NCI-H146 treated with DMSO at 0.1 percent for 48 hours (cell line): ENCODE measurements around the gene SLC35F1.
"Not testable (repeated sequence)": the region's sequence is repeated elsewhere in the genome, so short reads cannot be mapped to it uniquely, and the experiment has no call there.

ENCODE experiments used
- DNase-seq: peaks from one replicate; lab custom pipeline; 2025; ENCODE audit not compliant: unreplicated experiment; lab: John Stamatoyannopoulos, UW

Gene SLC35F1

DNA sequence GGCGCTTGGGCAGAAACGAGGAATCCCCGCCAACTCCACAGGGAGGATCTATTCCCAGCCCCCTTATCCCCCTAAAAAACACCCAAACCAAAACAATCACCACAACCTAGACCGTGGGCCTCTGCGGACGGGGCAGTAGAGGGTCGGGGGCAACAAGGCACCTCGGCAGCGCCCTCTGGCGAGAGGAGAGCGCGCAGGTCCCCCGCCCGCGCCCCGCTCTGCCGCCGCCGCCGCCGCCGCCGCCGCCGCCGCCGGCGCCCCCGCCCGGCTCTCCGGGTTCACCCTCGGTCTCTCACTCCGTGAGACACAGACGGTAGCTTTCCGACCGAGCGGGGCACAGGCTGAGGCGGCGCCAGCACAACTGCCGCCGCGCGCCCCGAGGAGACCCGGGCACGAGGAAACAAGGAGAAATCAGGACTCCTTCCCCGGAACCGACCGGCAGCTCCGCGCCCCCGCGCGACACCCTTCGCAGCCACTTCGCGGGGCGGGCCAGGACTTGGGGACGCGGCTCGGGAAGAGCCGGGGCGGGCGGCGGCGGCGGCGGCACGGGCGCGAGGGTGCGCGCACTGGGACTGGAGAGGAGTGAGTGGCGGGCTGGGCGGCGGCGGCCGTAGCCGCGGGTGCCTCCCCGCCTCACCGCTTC, at the start of gene SLC35F1:
TSS of gene SLC35F1 (plus strand) at position 307 of the 643 bp plus-strand sequence.
- DNase-seq: no peak

GRCh38 chr6:117858601-117859000, 48.5 kb upstream of the SLC35F1 start:
- DNase-seq: not testable (repeated sequence)

DNA sequence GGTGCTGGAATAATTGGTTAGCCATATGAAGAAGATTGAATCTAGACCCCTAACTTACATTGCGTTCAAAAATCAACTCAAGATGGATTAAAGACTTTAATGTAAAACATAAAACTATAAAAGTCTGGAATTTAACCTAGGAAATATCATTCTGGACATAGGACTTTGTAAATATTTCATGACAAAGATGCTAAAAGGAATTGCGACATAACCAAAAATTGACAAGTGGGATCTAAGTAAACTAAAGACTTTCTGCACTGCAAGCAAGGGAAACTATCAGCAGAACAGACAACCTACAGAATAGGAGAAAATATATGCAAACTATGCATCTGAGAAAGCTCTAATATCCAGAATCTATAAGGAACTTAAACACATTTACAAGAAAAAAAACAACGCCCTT, 45.5 kb upstream of the SLC35F1 start:
- no peak for DNase-seq

GRCh38 chr6:117866561-117866960, 40.5 kb upstream of the SLC35F1 start:
- no peak for DNase-seq

DNA sequence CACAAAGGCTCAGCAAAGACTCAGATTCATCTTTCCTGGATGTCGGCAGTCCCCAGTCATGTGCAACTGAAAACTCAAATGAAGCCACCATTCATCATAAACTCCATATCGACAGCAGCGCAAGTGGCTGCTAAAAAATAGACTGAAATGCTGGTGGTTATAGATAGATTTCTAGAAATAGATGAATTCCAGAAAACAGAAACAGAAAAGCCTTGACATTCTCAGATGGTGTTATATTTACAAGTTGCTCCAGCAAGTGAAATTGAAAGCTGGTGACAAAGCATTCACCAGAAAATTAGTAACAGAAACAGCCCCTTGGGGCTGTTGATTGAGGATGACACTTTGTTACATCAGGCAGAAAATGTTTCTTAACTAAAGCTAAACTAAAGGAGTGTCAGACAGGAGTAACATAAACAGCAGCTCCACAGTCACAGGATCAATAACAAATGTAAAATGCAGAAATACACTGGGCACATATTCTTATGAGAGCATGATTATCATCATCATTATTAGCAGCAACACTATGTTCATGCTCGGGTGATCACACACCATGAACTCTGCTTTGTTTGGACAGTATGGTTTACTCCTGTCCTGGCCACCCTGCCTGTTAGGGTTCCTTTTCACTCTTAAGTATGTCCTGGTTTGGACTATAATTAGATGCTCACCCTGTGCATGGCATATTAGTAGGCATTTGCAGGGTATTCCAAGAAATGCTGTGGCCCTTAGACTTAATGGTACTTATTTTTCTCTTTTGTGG, 36.4 kb upstream of the SLC35F1 start:
- DNase-seq: no peak

- DNase-seq: no peak
Measured at GRCh38 chr6:117880824-117881223, 26.2 kb upstream of the SLC35F1 start.

DNA sequence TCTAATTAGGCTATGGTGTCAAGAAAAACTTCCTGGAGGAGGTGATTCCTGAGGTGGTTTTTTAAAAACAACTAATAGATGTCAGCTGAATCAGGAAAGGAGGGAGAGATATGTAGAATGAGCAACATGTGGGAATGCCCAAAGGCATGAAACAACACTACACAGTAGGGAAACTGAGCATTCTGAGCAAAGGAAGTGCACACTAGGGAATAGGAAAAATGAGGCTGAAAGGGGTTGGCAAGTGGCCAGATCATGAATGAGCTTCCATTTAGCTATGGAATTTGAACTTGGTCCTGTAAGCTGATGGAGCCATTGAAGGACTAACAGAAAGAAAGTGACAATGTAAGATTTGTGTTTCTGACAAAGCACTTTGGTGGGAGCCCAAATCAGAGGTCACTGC, 16.9 kb upstream of the SLC35F1 start:
- DNase-seq: no peak

- no peak for DNase-seq
Measured at GRCh38 chr6:117906507-117906957, 532 bp upstream of the SLC35F1 start.

GRCh38 chr6:117907601-117908245, 659 bp downstream of the SLC35F1 start:
- DNase-seq: no peak

- no peak for DNase-seq
Measured at GRCh38 chr6:117908246-117909068, 1.4 kb downstream of the SLC35F1 start.

DNA sequence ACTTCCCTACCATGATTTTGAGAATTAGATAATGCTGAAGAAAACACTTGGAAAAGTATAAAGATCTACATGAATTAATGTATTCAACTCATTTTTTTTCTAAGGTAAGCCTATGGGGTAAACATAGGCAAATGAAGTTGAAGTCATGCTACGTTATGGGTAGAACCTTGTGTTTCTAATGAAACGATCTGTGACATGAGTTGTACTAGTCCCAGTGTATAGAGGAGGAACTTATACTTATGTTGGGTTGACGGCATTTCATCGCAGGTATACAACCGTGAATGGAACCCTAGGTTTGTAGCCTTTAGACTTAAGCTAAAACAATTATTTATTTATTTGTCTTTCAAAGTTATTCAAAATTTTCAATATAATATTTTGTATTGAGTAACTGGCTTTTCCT, 2.6 kb downstream of the SLC35F1 start:
- DNase-seq: no peak

GRCh38 chr6:117910549-117910948, 3.5 kb downstream of the SLC35F1 start:
- DNase-seq: no peak

DNA sequence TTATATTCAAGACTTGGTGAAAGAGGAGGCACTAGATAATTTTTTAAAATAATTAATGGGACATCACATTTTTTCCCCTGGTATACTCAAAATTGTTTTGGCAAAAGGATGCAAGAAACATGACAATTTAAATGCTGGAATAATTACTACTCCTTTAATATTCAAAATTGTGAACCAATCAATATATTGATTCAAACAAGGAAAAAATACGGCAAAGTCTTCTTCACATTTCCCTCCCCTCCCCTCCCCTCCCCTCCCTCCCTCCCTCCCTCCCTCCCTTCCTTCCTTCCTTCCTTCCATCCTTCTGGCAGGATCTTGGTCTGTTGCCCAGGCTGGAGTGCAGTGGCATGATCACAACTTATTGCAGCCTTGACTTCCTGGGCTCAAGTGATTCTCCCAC, 4.1 kb downstream of the SLC35F1 start:
- DNase-seq: no peak

- no peak for DNase-seq
Measured at GRCh38 chr6:117911660-117912059, 4.6 kb downstream of the SLC35F1 start.

- no peak for DNase-seq
Measured at GRCh38 chr6:117915846-117916245, 8.8 kb downstream of the SLC35F1 start.

DNA sequence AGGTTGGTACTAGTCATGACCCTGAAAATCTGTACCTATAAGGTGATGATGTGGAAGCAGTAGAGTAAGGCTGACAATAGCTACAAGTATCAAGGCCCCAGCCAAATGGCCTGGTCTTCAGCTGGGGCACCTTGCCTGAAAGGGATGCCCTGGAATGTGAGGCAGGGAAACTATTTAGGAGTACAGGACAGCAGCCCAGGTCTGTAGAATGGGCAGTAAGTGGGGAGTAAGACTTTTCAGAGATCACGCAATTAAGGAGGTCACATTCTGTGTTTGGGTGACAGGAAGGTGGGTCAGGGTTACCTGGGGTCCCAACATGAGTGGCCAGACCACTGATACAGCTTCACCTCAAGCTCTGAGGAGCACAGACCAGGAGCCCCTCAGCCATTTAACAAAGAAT, 9.4 kb downstream of the SLC35F1 start:
- DNase-seq: no peak

GRCh38 chr6:117917176-117917575, 10.1 kb downstream of the SLC35F1 start:
- DNase-seq: no peak

- no peak for DNase-seq
Measured at GRCh38 chr6:117918454-117918853, 11.4 kb downstream of the SLC35F1 start.

DNA sequence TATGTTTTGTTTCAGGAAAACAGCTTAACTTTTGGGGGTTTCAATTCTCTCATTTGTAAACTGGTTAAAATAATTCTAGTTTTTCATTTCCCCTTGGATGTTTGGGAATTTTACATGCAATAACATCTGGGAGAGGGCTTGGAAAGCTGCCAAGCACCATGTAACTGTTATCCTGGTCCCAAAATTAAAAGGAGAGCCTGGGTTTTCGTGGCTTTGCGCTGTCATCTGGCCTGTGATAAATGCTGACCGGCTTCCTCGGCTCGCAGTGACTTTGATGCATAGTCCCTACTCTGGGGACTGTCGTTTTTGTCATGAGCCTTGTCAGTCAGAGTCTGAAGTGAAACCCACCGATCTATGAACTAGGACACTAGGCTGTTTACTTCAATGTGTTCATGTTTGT, 12.2 kb downstream of the SLC35F1 start:
- no peak for DNase-seq

DNA sequence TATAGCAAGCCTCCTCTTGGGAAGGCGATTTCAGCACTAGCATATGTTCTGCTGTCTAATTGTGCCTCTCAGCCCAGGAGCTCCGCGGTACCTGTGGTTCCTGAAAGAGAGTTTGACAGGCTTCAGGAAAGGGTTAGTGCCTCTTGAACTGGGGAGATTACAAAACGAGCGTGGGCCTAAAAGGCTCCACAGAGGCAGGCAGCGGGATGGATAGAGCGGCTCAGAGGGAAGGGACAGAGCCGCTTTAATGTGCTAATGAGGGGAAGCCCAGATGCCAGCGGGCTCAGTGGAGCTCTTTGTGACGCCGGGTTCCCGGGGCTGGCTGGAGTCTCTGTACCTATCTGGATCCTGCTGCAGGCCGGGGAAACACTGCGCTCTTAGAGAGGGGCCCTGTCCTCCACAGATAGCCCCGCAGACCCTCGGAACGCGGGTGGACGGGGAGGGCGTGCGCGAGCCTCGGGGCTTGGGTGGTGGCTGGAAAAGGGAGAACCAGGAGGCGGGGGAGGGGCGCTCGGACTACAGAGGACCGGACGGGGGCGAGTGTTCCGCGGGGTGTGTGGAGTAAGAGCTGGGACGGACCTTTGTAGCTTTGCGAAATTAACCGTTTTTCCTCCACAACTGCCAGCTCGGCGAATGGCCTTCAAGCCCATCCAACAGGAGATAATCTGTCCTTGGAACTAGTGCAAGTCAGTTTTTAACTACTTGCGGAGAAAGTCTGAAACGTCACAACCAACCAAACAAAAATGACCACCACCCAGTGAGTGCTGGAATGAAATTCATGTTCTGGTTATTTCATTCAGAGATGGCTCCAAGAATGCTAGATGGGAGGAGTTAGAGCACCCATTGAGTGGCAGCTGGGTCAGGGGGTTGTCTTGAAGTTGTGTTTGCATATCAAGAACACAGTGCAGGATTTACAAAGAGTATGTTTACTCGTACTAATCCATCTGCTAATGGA, 13.0 kb downstream of the SLC35F1 start:
- no peak for DNase-seq
